GDM1 (cell line): ENCODE data around the gene ALDH1L1.
"Not testable (repeated sequence)": the region's sequence is repeated elsewhere in the genome, so short reads cannot be mapped to it uniquely, and the experiment has no call there.

Experiments
- DNase-seq: peaks from one replicate; lab custom pipeline; 2025; lab: John Stamatoyannopoulos, UW

ALDH1L1 gene

GRCh38 chr3:126081618-126082361 lies 98.6 kb downstream of the ALDH1L1 start:
- no peak for DNase-seq

DNA sequence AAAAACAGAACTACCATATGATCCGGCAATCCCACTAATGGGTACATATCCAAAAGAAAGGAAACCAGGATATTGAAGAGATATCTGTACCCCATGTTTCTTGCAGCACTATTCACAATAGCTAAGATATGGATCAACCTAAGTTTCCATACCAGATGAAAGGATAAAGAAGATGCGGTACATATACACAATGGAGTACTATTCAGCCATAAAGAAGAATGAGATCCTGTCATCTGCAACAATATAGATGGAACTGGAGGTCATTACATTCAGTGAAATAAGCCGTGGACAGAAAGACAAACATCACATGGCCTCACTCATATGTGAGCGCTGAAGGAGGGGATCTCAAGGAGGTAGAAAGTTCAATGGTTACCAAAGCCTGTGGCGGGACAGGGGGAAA lies 99.4 kb downstream of the ALDH1L1 start:
- DNase-seq = no peak

GRCh38 chr3:126078866-126079265 lies 101.5 kb downstream of the ALDH1L1 start:
- DNase-seq = no peak

GRCh38 chr3:126077754-126078153 lies 102.6 kb downstream of the ALDH1L1 start:
- DNase-seq = no peak

- DNase-seq = no peak
These were observed 104.2 kb downstream of the ALDH1L1 start for GRCh38 chr3:126076140-126076539.

DNA sequence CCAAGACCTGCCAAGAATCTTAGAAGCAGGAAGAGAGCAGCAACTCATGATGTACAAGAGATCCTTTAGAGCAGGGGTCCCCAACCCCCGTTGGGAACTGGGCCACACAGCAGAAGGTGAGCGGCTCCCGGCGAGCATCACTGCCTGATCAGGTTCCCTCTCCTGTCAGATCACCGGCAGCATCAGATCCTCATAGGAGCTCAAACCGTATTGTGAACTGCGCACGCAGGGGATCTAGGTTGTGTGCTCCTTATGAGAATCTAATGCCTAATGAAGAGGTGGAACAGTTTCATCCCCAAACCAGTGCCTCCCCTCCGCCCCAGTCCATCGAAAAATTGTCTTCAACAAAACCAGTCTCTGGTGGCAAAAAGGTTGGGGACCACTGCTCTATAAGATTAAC lies 110.2 kb downstream of the ALDH1L1 start:
- no peak for DNase-seq

DNA sequence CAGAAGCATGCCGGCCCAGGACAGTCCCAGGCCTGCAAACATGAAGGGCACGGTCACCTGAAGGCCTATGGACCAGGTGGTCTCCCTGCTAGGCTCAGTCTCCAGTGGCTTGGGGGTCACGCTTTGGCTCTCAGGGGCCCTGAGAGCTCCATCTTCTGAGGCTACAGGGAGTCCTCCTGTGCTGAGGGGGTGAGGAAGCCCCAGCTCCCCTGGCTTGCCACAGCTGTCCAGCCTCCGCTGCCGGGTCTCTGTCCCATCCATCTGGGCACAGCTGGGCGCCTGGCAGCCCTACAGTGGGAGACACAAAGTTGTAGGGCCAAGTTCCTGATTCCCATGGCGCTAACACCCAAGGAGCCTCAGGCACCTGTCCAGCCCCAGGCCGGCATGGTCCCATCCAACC lies 112.4 kb downstream of the ALDH1L1 start:
- no peak for DNase-seq

DNA sequence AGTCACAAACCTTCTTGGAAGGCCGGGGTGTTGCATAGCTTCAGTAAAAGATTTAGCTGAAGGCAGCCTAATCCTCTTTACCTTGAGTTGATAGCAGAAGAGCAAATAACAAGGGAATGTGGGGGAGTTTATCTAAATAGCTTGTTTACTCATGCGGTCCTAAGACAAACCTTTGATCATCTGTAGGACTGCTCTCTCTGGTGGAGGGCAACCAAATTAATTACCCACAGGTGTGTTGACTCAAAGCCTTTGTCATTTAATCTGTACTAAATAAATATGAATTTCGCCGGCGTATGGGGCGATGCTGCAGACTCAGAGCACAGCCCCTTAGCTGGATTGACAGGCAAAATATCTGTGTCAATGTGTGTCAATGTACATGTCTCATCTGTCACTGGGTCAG lies 113.7 kb downstream of the ALDH1L1 start:
- not testable (repeated sequence) for DNase-seq

DNA sequence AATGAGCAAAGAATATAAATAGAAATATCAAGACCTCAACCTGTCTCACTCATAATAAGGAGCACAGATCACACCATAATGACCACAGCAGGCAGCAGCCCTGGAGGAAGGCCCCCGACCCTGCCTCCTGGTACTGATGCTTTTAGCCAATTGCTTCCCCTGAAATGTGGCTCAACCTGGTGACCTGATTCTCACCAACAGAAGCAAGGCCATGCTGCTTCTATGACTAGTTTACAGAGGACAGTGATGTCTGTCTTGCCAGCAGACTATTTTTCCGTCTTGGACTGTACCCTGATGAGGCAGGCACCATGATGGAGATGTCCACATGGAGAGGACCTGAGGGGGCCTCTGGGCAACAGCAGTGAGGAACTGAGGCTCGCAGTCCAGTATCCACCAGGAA lies 114.5 kb downstream of the ALDH1L1 start:
- DNase-seq = no peak

DNA sequence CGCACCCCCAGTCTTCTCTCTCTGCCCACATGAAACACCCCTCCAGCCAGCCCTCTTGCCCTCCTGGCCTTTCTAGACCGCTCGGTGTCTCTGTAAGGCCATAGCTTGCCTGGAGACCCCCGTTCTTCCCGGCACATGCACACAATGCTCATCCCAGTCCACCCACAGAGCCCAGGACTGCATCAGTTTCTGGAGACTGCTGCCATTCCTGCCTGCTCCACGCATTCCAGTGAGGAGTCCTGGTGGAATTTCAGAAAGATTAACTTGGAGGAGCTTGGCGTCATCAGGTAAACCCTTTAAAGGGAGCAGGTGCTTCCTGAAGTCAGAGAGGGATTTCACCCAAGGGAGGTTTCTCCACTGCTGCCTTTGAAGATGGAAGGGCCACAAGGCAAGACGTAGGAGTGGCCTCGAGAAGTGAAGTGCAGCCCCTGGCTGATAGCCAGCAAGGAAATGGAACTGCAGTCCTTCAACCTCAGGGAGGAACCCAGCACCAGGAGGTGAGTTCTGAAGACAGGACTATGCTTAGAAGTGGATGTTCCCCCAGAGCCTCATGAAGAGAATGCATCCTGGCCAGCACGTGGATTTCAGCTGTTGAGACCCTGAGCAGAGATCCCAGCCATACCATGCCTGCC lies 115.6 kb downstream of the ALDH1L1 start:
- no peak for DNase-seq

GRCh38 chr3:126063358-126063965 lies 116.9 kb downstream of the ALDH1L1 start:
- DNase-seq = no peak

DNA sequence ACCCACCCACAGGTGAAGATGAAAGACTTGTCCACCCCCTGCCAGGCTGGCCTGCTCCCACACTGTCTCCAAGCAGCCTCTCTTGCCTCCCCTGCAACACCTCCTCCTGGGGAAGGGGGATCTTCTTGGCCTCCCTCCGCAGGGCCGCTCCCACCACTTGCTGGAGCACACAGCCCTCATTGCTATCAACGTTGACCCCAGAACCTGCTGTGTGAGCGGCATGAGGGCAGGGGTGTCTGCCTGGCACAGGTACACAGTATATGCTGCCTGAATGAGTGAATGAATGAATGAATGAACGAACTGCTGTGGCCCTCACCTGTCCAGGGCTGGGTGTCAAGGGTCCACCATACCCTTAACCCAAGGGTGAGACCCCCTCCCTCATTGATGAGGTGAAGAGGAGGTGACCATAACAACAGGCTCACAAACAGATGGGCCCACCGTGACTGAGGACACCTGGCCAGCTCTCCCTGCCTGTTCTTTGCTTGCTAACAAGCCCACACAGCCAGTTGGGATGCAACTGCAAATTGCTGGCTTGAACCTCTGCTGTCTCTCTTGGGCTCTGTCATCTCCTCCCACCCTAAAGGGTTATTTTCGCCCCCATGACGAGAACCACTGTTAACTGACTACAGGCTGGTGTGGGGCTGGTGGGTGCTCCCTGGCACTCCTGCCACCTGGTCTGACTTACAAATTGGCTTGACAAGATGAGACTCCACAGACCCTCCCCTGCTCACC lies 118.9 kb downstream of the ALDH1L1 start:
- DNase-seq = no peak

- no peak for DNase-seq
These were observed 119.7 kb downstream of the ALDH1L1 start for GRCh38 chr3:126060613-126061145.

- no peak for DNase-seq
These were observed 121.7 kb downstream of the ALDH1L1 start for GRCh38 chr3:126058666-126059065.

DNA sequence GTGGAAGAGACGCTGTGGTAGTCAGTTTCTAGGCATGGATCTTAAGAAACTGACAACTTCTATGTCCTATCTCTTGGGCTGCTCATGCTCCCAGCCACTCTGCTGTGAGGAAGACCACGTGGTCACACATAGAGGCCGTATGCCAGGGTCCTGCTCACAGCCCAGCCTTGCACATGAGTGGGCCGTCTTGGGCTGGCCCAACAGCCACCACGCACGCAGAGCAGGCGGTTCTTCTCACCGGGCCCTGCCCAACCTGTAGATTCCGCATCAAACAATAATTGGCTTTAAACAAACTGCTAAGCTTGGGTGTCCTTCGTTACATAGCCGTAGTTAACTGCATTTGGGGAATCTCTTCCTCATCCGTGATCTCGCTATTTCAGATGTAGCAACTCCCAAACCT lies 122.5 kb downstream of the ALDH1L1 start:
- DNase-seq = no peak

DNA sequence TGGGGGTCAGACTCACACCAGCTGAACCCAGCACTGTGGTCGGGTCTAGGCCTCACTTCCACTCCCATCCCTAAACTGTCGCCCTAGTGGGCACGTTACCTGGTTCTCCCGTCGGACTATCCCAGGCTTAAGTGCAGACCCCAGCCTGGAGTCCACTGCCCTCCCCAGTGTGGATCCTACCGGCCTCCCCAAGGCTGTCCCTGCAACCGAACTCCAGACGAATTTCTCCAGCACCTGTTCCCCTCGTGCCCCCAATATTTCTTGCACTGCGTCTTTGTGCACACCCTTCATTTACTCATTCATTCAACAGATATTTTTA lies 122.9 kb downstream of the ALDH1L1 start:
- no peak for DNase-seq

- no peak for DNase-seq
These were observed 123.5 kb downstream of the ALDH1L1 start for GRCh38 chr3:126056681-126057500.

GRCh38 chr3:126056088-126056487 lies 124.3 kb downstream of the ALDH1L1 start:
- DNase-seq = no peak

- DNase-seq = no peak
These were observed 125.5 kb downstream of the ALDH1L1 start for GRCh38 chr3:126054870-126055269.

- no peak for DNase-seq
These were observed 126.3 kb downstream of the ALDH1L1 start for GRCh38 chr3:126053949-126054569.
